HEK293T (cell line): ENCODE data around the gene CCDC136.

Experiments used
- CTCF ChIA-PET: fragments of 350-600 bp; formaldehyde crosslinking; extraction: SDS; loops from one replicate; lab custom pipeline; 2021; ENCODE audit warnings: antibody characterized with exemption, inconsistent platforms; lab: Yijun Ruan, JAX
- POLR2A ChIA-PET: fragments of 350-600 bp; formaldehyde crosslinking; extraction: SDS; loops from one replicate; lab custom pipeline; 2020; ENCODE audit warnings: antibody characterized with exemption, inconsistent platforms; lab: Yijun Ruan, JAX
- DNase-seq: peaks from one replicate; pipeline ENCODE4 v3.0.0; 2012; ENCODE audit warnings: mixed read lengths; ENCODE audit errors: extremely low spot score
- ARNT ChIP-seq: fragments of 450-650 bp; IDR thresholded peaks from 2 replicates; pipeline ENCODE4 v1.6.1; 2017; ENCODE audit warnings: mild to moderate bottlenecking
- BHLHE40 ChIP-seq: fragments of 450-650 bp; IDR thresholded peaks from 2 replicates; pipeline ENCODE4 v1.6.1; 2016; ENCODE audit warnings: mild to moderate bottlenecking, moderate library complexity, borderline replicate concordance
- CTBP1 ChIP-seq: fragments of 450-650 bp; IDR thresholded peaks from 2 replicates; pipeline ENCODE4 v1.6.1; 2016; ENCODE audit warnings: borderline replicate concordance
- ELF4 ChIP-seq: fragments of 450-650 bp; IDR thresholded peaks from 2 replicates; pipeline ENCODE4 v1.6.1; 2017; ENCODE audit warnings: antibody characterized with exemption
- FOXA1 ChIP-seq: fragments of 450-650 bp; IDR thresholded peaks from 2 replicates; pipeline ENCODE4 v1.6.1; 2016; ENCODE audit warnings: mild to moderate bottlenecking
- FOXK2 ChIP-seq: fragments of 450-650 bp; IDR thresholded peaks from 2 replicates; pipeline ENCODE4 v1.6.1; 2016; ENCODE audit warnings: mild to moderate bottlenecking
- FOXM1 ChIP-seq: fragments of 450-650 bp; IDR thresholded peaks from 2 replicates; pipeline ENCODE4 v1.6.1; 2017; ENCODE audit warnings: mild to moderate bottlenecking, borderline replicate concordance
- HDGF ChIP-seq: fragments of 450-650 bp; IDR thresholded peaks from 2 replicates; pipeline ENCODE4 v1.6.1; 2017; ENCODE audit warnings: antibody characterized with exemption, borderline replicate concordance
- L3MBTL2 ChIP-seq: fragments of 450-650 bp; conservative IDR thresholded peaks from 2 replicates; pipeline ENCODE4 v1.6.1; 2016; ENCODE audit warnings: mild to moderate bottlenecking
- LEF1 ChIP-seq: fragments of 450-650 bp; IDR thresholded peaks from 2 replicates; pipeline ENCODE4 v1.6.1; 2017; ENCODE audit warnings: mild to moderate bottlenecking, borderline replicate concordance
- NFRKB ChIP-seq: fragments of 450-650 bp; IDR thresholded peaks from 2 replicates; pipeline ENCODE4 v1.6.1; 2016; ENCODE audit warnings: mild to moderate bottlenecking, moderate library complexity
- SP1 ChIP-seq: fragments of 450-650 bp; IDR thresholded peaks from 2 replicates; pipeline ENCODE4 v1.6.1; 2017
- SUZ12 ChIP-seq: fragments of 450-650 bp; IDR thresholded peaks from 2 replicates; pipeline ENCODE4 v1.6.1; 2016; ENCODE audit warnings: mild to moderate bottlenecking
- TARDBP ChIP-seq: fragments of 450-650 bp; IDR thresholded peaks from 2 replicates; pipeline ENCODE4 v1.6.1; 2016
- ZNF384 ChIP-seq: fragments of 450-650 bp; IDR thresholded peaks from 2 replicates; pipeline ENCODE4 v1.6.1; 2016
- TF ChIP-seq, protein P1 (sequence below): fragments of 450-650 bp; IDR thresholded peaks from 2 replicates; pipeline ENCODE4 v1.6.1; 2016

Gene CCDC136

DNA sequence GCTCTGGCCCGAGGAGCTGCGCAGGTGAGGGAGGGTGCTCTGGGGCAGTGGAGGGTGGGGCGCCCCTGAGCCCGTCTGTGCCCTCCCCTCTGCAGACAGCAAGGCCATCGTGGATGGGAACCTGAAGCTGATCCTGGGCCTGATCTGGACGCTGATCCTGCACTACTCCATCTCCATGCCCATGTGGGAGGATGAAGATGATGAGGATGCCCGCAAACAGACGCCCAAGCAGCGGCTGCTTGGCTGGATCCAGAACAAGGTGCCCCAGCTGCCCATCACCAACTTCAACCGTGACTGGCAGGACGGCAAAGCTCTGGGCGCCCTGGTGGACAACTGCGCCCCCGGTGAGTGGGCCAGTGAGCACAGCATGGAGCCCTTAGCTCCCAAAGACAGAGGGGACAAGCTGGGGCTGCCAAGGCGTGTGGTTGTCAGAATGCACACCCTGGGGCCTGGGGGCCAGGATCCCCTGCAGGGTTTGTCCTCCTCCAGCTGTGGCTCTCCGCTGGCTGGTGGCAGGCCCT lies 43.5 kb downstream of the CCDC136 start:
- TF ChIP-seq NFRKB (no peak), ZNF384 (no peak), L3MBTL2 (no peak), LEF1 (no peak), TARDBP (no peak), ARNT (no peak), CTBP1 (no peak)
- TF ChIP-seq, protein P1, sequence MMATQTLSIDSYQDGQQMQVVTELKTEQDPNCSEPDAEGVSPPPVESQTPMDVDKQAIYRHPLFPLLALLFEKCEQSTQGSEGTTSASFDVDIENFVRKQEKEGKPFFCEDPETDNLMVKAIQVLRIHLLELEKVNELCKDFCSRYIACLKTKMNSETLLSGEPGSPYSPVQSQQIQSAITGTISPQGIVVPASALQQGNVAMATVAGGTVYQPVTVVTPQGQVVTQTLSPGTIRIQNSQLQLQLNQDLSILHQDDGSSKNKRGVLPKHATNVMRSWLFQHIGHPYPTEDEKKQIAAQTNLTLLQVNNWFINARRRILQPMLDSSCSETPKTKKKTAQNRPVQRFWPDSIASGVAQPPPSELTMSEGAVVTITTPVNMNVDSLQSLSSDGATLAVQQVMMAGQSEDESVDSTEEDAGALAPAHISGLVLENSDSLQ, result no peak
- DNase-seq, result no peak
- ChIA-PET POLR2A (interaction anchor here (2.5 kb wide), 1 partner anchor 27 kb away, joined by 8 read pairs; the partner anchor contains the start of gene ATP6V1F), CTCF (no interaction called here)

DNA sequence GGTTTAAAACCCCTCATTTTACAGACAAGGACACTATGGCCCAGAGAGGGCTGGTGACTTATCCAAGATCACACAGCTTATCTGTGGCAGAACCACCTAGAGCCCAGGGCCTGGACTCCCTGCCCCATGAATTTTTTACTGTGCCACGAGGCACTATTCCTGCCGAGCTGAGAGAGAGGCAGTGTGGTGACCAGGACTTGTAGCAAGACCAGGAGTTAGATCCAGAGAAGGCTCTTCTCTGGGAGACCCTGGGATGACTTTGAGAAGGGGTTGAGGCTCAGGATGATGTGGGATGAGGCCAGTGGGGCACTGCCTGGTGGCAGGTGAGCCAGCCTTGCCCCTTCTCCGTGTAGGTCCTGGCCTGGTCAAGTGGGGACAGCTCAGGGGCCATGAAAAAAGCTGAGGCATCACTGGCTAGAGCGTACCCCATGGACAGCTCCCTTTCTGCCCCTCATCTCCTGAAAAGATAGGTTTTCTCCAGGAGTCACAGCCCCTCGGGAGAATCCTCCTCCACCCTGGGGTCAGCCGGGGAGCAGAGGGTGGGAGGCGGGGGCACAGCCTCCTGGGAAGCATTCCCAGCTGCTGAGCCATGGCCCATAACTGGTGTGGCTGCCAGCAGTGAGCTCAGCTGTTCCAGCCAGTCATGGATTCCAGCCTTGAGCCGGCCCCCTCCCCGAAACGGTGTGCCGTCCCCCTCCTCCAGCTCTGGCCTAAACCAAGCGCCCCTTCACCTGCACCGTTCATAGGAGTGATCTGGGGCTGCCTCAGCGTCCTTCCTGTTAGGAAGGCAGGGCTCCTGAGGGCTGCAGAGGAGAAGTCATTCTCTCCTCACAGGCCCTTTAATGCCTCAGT lies 44.2 kb downstream of the CCDC136 start:
- ChIA-PET POLR2A (interaction anchor here (2.5 kb wide), 1 partner anchor 27 kb away, joined by 8 read pairs; the partner anchor contains the start of gene ATP6V1F), CTCF (no interaction called here)
- no peak for DNase-seq
- TF ChIP-seq FOXM1, result no peak
- no peak for TF ChIP-seq ELF4
- no peak for TF ChIP-seq ARNT
- no peak for TF ChIP-seq LEF1
- no peak for TF ChIP-seq HDGF
- no peak for TF ChIP-seq BHLHE40
- TF ChIP-seq SP1, result no peak

DNA sequence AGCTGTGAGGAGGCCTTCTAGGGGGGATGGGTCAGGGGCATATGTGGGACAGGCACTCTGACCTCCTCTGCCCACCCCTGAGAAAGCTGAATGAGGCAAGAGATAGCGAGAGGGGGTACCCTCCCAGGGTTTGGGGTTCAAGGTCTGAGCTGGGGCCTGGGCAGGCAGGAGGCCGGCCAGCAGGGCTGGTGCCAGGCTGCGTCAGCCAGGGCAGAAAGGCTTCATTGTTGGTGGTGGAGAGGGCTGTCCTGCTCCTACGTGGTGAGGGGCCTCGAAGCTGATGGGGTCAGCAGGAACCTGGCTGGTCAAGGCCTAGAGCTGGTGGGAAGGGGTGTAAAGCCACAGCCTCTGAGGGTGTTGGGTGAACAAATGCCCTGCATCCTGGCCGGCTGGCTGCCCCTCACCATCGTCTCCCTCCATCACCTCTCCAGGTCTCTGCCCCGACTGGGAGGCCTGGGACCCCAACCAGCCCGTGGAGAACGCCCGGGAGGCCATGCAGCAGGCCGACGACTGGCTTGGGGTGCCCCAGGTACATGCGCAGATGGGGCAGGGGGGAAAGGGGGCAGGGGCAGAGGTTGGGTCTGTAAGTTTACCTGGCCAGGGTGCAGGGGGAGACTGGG lies 45.1 kb downstream of the CCDC136 start:
- TF ChIP-seq BHLHE40 (no peak), SUZ12 (no peak), ARNT (no peak), ZNF384 (no peak), FOXA1 (no peak), SP1 (no peak), LEF1 (no peak), ELF4 (no peak), TARDBP (no peak)
- TF ChIP-seq, protein P1, result no peak
- CTCF ChIA-PET, result no interaction called here
- POLR2A ChIA-PET, result interaction anchor here (2.5 kb wide), 1 partner anchor 26 kb away, joined by 8 read pairs; the partner anchor contains the start of gene ATP6V1F
- DNase-seq, result no peak

DNA sequence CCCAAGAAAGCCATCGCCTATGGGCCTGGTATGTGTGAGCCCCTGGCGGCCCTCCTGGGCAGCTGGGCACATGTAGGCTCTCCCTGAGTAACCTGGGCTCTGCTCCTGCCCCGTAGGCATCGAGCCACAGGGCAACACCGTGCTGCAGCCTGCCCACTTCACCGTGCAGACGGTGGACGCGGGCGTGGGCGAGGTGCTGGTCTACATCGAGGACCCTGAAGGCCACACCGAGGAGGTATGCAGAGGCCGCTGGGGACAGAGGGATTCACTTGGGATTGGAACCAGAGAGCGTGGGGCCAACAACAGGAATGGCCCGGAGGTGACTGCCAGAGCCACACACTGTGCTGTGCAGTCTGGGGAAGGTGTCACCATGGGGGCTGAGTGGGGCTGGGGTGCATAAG lies 45.8 kb downstream of the CCDC136 start:
- POLR2A ChIA-PET, result no interaction called here
- no peak for TF ChIP-seq ARNT
- TF ChIP-seq SUZ12, result no peak
- TF ChIP-seq LEF1, result no peak
- no peak for TF ChIP-seq TARDBP
- no peak for TF ChIP-seq FOXK2
- TF ChIP-seq ELF4, result no peak
- no peak for TF ChIP-seq ZNF384
- no peak for TF ChIP-seq L3MBTL2
- TF ChIP-seq SP1, result no peak
- TF ChIP-seq FOXA1, result no peak
- no peak for TF ChIP-seq FOXM1
- no peak for TF ChIP-seq BHLHE40
- TF ChIP-seq, protein P1, result no peak
- DNase-seq, result no peak
- CTCF ChIA-PET, result no interaction called here

DNA sequence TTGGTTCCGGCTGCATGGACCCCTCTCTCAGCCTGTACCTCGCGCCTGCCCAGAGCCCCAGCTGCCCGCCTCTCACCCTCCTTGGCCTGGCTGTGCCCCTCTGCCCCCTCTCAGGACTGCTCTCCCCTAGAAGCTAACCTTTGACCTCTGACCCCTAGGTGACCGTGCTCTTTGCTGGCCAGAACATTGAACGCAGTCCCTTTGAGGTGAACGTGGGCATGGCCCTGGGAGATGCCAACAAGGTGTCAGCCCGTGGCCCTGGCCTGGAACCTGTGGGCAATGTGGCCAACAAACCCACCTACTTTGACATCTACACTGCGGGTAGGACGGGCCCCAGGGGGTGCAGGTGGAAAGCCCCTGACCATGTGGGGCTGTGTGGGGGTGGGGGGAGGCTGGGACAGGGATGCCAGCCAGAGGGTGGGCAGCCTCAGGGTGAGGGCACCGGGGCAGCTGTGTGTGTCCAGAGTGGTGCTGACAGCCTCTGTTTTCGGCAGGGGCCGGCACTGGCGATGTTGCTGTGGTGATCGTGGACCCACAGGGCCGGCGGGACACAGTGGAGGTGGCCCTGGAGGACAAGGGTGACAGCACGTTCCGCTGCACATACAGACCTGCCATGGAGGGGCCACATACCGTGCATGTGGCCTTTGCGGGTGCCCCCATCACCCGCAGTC lies 46.5 kb downstream of the CCDC136 start:
- ChIA-PET POLR2A (no interaction called here), CTCF (no interaction called here)
- DNase-seq, result no peak
- TF ChIP-seq ELF4, result no peak
- TF ChIP-seq SP1, result no peak
- TF ChIP-seq, protein P1, result no peak
- TF ChIP-seq SUZ12, result no peak
- no peak for TF ChIP-seq FOXM1
- TF ChIP-seq ARNT, result no peak
- no peak for TF ChIP-seq L3MBTL2
- TF ChIP-seq FOXA1, result no peak
- no peak for TF ChIP-seq BHLHE40
- no peak for TF ChIP-seq ZNF384
